Measurements from ENCODE around the gene IL18BP.

The IL18BP gene

GRCh38 chr11:71998649-71999310 lies at the start of gene IL18BP:
Gene IL18BP, plus strand, starts transcription at chr11:71998909. Its CDS starts 1,076 bp downstream, at chr11:71999985.
- no peak for DNase-seq (ENCODE audit: low read depth)

DNA sequence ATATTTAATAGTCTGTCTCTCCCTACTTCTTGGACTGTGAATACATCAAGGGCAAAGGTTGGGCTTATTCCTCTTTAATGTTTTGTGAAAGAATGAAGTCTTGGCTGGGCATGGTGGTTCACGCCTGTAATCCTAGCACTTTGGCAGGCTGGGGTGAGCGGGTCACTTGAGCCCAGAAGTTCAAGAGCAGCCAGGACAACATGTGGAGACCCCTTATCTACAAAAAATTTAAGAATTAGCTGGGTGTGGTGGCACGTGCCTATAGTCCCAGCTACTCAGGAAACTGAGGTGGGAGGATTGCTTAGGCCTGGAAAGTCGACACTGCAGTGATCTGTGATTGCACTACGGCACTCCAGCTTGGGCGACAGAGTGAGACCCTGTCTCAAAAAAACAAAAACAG lies 49.7 kb upstream of the IL18BP start:
- no peak for DNase-seq (ENCODE audit: low read depth)

DNA sequence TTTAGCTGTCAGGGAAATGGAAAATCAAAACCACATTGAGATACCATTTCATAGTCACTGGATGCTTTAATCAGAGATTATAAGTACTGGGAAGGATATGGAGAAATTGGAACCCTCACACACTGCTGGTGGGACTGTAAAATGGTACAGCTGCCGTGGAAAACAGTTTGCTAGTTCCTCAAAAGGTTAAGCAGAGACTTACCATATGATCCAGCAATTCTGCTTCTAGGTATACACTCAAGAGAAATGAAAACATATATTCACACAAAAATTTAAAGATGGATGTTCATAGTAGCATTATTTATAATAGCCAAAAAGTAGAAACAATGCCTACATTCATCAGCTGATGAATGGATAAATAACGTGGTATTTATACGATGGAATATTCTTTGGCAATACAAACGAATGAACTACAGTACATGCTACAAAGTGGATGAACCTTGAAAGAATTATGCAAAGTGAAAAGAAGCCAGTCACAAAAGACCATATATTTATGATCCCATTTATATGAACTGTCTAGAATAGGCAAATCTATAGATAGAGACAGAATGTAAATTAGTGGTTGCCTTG lies 46.9 kb upstream of the IL18BP start:
- DNase-seq (ENCODE audit: low read depth), result no peak

DNA sequence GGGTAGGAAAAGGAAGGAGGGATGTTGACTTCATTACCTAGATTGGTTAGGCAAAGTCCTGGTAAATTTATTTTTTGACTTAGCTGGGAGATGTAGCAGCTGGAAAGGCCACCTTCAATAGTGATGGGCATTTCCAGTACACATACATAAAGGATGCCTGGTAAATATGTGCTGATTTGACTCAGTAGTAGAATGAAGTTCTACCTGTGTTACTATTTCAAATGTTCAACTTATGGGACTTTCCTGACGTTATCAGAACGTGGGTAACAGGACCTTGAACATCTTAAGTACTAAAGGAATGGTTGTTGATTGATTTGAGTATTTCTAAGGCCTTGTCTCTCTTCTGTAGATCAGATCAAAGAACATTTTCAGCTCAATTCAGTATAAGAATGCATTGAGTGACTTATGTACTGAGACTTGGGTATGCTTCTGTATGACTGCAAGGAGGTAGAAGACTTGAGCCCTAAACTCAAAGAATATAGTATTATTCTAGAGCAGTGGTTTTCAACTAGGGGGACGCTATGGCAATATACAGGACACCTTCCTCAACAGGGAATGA lies 42.7 kb upstream of the IL18BP start:
- no peak for DNase-seq (ENCODE audit: low read depth)

GRCh38 chr11:71962428-71963038 lies 36.2 kb upstream of the IL18BP start:
- DNase-seq (ENCODE audit: low read depth), result peak; percentile 59

DNA sequence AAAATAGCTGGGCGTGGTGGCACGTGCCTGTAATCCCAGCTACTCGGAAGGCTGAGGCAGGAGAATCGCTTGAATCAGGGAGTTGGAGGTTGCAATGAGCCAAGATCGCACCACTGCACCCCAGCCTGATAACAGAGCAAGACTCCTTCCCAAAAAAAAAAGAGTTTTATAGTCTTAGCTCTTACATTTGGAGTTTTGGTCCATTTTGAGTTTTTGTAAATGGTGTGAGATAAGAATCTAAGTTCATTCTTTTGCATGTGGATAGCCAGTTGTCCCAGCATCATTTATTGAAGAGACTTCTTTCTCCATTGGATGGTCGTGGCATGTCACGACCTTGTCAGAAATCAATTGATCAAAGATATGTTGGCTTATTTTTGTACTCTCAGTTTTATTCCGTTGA lies 35.2 kb upstream of the IL18BP start:
- no peak for DNase-seq (ENCODE audit: low read depth)

DNA sequence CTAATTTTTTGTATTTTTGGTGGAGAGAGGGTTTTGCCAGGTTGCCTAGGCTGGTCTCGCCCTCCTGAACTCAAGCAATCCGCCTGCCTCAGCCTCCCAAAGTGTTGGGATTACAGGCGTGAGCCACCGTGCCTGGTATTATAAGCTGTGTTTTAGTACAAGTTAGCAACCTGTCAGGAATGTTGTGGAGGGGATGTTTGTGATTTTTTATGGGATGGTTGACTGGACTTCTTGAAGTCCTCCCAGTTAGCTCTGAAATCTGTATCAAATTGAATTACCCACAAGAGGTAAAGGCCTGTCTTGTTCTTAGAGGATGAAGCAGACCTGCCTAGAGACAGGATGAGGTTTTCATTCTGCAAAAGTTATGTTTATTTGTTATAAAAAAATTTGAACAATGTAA lies 34.1 kb upstream of the IL18BP start:
- DNase-seq (ENCODE audit: low read depth), result no peak

DNA sequence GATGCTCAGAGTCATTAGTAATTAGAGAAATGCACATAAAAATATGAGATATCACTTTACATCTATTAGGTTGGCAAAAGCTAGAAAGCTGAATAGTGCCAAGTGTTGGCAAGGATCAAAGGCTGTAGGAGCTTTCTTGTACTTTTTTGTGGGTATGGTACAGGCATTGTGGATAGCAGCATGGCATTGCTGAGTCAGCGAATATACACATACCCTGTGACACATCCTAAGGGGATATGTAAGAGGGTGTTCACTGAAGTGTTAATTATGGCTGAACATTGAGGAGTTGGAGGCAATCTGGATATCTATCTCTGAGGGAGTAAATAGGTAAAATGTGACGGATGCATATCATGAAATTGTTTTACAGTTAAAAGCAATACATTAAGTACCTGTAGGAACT lies 27.0 kb upstream of the IL18BP start:
- no peak for DNase-seq (ENCODE audit: low read depth)

- no peak for DNase-seq (ENCODE audit: low read depth)
These were observed 22.2 kb upstream of the IL18BP start for GRCh38 chr11:71976551-71976950.

GRCh38 chr11:71977090-71977489 lies 21.6 kb upstream of the IL18BP start:
- DNase-seq (ENCODE audit: low read depth), result no peak

- DNase-seq (ENCODE audit: low read depth), result peak; percentile 39
These were observed 20.8 kb upstream of the IL18BP start for GRCh38 chr11:71977743-71978418.

DNA sequence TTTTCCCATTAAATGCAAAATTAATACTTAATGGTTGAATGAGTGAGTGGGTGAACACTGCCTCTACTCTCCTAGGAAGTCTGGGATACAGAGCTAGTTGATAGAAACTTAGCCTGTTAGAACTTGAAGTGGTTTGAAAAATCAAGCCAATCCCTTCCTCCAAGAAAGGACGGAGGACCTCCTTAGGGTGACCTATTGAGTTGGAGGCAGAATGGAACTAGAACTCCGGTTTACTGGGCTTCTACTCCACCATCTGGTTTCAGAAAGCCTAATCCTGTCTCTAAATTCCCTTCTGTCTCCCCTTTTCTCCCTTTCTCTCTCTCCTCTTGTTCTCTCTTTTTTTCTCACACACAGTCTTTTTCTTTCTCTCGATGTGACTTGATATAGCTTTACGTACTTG lies 19.6 kb upstream of the IL18BP start:
- no peak for DNase-seq (ENCODE audit: low read depth)

DNA sequence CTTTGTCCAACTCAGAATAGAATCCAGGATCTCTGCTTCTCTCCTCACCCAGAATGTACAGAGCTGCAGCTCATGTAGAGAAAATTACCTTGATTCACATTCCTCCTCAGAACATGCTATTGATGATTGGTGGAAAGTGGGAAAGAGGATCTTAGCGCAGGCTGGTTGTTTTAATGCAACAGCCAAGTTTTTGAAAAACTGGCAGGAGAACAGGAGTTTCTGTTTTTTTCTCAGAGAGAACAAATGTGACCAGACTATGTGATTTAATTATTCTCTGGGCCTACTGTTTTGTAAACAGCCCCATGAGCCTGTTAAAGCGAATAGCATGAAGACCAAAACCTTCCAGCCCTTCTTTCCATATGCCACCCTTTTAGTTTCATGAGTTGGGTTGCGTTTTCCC lies 19.1 kb upstream of the IL18BP start:
- DNase-seq (ENCODE audit: low read depth), result no peak

DNA sequence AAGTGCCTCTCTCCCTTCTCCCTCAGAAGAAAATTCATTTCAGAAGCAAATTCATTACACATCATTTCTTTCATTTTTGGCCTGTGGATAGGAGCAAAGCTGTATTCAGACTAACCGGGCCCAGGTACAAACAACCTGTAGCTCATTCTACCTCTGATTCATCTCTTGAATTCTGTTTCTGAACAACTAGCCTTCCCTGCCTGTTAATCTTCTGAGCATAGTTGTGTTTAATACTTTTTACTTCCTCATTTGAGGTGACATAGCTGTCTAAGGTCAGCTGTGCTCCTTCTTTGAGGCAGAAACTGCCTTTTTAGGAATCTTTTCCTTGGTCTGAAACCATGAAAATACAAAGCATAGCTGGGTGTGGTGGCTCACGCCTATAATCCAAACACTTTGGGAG lies 12.6 kb upstream of the IL18BP start:
- no peak for DNase-seq (ENCODE audit: low read depth)

GRCh38 chr11:71987521-71987920 lies 11.2 kb upstream of the IL18BP start:
- DNase-seq (ENCODE audit: low read depth), result no peak

DNA sequence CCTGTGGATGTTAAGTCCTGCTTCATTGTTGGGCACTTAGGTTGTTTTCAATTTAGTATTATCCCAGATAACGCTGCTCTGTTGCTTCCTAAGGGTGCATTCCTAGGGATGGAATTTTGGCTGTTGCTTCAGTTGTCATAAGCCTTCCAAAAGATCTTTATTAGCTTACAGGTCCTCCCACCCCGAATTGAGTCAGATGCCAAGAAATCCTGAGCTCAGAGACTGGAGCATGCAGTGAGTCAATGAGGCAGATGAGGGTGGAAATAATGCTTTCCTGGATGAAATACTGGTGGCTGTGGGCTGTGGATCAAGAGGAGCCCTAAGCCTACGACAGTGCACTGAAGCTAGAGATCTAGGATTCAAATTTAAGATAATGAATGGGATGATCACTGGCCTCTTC lies 10.7 kb upstream of the IL18BP start:
- peak; percentile 51 for DNase-seq (ENCODE audit: low read depth)

DNA sequence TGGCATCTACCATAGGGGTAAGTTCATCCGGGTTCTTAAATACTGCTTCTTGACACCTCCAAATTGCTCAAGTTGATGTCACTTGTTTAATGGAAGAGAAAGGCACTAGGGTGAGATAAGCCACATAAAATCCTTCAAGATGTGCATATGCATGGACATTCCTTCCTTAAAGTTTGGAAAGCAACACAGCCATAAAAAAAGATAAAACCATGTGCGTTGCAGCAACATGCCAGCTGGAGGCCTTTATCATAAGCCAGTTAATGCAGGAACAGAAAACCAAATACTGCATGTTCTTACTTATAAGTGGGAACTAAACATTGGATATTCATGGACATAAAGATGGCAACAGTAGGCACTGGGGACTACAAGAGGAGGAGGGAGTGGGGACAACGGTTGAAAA lies 8.0 kb upstream of the IL18BP start:
- no peak for DNase-seq (ENCODE audit: low read depth)

- DNase-seq (ENCODE audit: low read depth), result no peak
These were observed 7.2 kb upstream of the IL18BP start for GRCh38 chr11:71991494-71991893.

DNA sequence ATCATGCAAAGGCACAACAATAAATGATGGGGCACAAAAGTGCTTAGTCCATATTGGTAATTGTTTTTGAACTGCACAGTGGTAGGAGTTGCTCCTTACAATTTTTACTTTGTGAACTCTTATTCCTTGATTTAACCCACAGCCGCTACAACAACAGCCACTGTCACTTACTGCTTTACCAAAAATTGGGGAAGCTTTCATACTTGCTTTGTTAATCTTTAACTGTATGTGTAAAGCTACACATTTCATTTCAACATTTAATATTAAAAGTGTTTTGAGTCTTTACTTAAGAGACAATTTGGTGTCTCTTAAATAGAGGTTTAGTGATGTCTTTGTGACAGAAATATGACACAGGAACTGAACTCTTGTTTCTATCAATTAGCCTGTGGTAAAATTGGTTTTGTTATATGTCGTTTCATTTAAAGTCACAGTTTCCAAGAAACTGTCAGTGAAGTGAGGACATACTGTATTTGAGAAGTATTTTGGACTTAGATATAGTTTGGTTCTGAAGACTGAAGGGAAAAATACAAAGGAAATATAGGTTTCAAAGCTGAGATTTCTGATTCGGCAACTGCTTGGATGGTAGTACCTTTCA lies 6.5 kb upstream of the IL18BP start:
- no peak for DNase-seq (ENCODE audit: low read depth)

DNA sequence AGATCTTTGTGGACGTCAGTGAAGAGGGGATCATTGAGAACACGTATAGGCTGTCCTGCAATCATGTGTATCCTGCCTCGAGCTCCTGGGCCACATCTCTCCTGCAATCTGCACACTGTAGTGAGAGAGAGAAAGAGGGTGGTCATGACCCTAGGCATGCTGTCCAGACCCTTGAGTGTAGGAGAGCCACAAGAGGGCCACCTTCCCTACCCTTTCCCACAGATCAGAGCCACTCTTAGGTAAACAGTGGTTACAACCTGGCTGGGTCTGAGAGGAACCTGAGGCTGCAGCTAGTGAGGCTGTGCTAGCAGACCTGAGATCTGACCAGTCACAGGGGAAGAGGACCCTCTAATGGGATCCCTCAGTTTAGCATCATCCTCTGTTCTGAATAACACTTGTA lies 3.9 kb upstream of the IL18BP start:
- DNase-seq (ENCODE audit: low read depth), result no peak

- DNase-seq (ENCODE audit: low read depth), result no peak
These were observed 2.9 kb upstream of the IL18BP start for GRCh38 chr11:71995726-71996291.

- no peak for DNase-seq (ENCODE audit: low read depth)
These were observed 2.2 kb upstream of the IL18BP start for GRCh38 chr11:71996517-71996916.
